GM12878 (cell line): ENCODE data around the gene HOMER2. TPM values are rescaled to one million over a fixed set of nuclear protein-coding genes. Genes with fewer than 3 reads are reported as not detected.

Source experiments
- ATAC-seq: fragments of 200-7000 bp; cut with Tn5 transposase; 3 replicates; pipeline ENCODE4 v1.9.1; 2020; ENCODE audit warnings: mild to moderate bottlenecking, moderate library complexity
- BruUV-seq: library from RNA; stranded (reverse); fragments of 400-500 nt; replicated peaks from 2 replicates; lab custom pipeline; 2021; lab: Mats Ljungman, UMichigan
- CTCF ChIA-PET: fragments of 300-600 bp; sonication (Branson Sonifier 250); formaldehyde crosslinking; extraction: SDS; loops from one replicate; lab custom pipeline; 2021; ENCODE audit warnings: inconsistent platforms; lab: Yijun Ruan, JAX
- POLR2A ChIA-PET: fragments of 350-600 bp; formaldehyde crosslinking; extraction: SDS; loops from one replicate; lab custom pipeline; 2021; ENCODE audit warnings: inconsistent platforms; lab: Charles Lee
- RAD21 ChIA-PET: fragments of 300-600 bp; sonication (Branson Sonifier 250); formaldehyde crosslinking; loops from one replicate; lab custom pipeline; 2023; ENCODE audit warnings: antibody characterized with exemption; ENCODE audit not compliant: unreplicated experiment; lab: Charles Lee
- SMC1A ChIA-PET: fragments of 300-600 bp; sonication (Branson Sonifier 250); formaldehyde crosslinking; loops from one replicate; lab custom pipeline; 2023; ENCODE audit not compliant: unreplicated experiment, uncharacterized antibody; lab: Charles Lee
- DNase-seq: peaks from one replicate; pipeline ENCODE4 v3.0.0-alpha.2; 2011; ENCODE audit warnings: low read depth, low spot score
- FAIRE-seq: peaks from 3 replicates; lab custom pipeline; 2011; peaks lifted over from hg19 to GRCh38; lab: Jason Lieb, UNC
- H2AFZ ChIP-seq: 2 replicates; pipeline ENCODE4 v1.6.0; 2011; ENCODE audit warnings: low read depth, low read length, control low read depth; ENCODE audit not compliant: control insufficient read depth
- H3K27ac ChIP-seq: 2 replicates; pipeline ENCODE4 v1.5.1; 2011; ENCODE audit warnings: control low read depth; ENCODE audit not compliant: control insufficient read depth, insufficient read depth
- H3K27me3 ChIP-seq, 2 experiments: replicated peaks in 1 of 2; 2 replicates each; pipeline versions ENCODE4 v1.6.0 to v1.6.1; 2011; ENCODE audit warnings: low read length in 1 of 2; ENCODE audit not compliant: control insufficient read depth in 2 of 2, insufficient read depth in 2 of 2
- H3K36me3 ChIP-seq, 2 experiments: 2 replicates each; pipeline ENCODE4 v1.5.1; 2011; ENCODE audit warnings: low read length in 1 of 2; ENCODE audit not compliant: control insufficient read depth in 2 of 2, insufficient read depth in 2 of 2
- H3K4me1 ChIP-seq: 2 replicates; pipeline ENCODE4 v1.6.1; 2011; ENCODE audit warnings: mild to moderate bottlenecking, low read length, moderate library complexity, mixed read lengths; ENCODE audit not compliant: control insufficient read depth, insufficient read depth
- H3K4me2 ChIP-seq: 2 replicates; pipeline ENCODE4 v1.6.0; 2011; ENCODE audit warnings: control low read depth; ENCODE audit not compliant: control insufficient read depth, insufficient read depth
- H3K4me3 ChIP-seq: fragments of 200-600 bp; sonication (generic); 2 replicates; pipeline ENCODE4 v1.5.1; 2016
- H3K79me2 ChIP-seq: 2 replicates; pipeline ENCODE4 v1.6.0; 2011; ENCODE audit warnings: low read length; ENCODE audit not compliant: control insufficient read depth, insufficient read depth
- H3K9ac ChIP-seq: 2 replicates; pipeline ENCODE4 v1.8.0; 2011; ENCODE audit warnings: low read length, control low read depth, mixed read lengths; ENCODE audit not compliant: control insufficient read depth, insufficient read depth
- H3K9me3 ChIP-seq: replicated peaks from 3 replicates; pipeline ENCODE4 v1.5.1; 2011; ENCODE audit warnings: mild to moderate bottlenecking, low read length; ENCODE audit not compliant: control insufficient read depth, insufficient read depth
- H4K20me1 ChIP-seq: 2 replicates; pipeline ENCODE4 v1.6.0; 2011; ENCODE audit not compliant: control insufficient read depth, insufficient read depth
- CREB1 ChIP-seq: IDR thresholded peaks from 2 replicates; pipeline ENCODE4 v1.6.1; 2012; ENCODE audit warnings: low read depth, mild to moderate bottlenecking, inconsistent platforms
- CREM ChIP-seq: IDR thresholded peaks from 2 replicates; pipeline ENCODE4 v1.6.1; 2014; ENCODE audit warnings: antibody characterized with exemption, low read depth
- MTA2 ChIP-seq: fragments of 450-650 bp; IDR thresholded peaks from 2 replicates; pipeline ENCODE4 v1.6.1; 2016; ENCODE audit warnings: low read depth, mild to moderate bottlenecking, moderate library complexity
- NFYB ChIP-seq: IDR thresholded peaks from 2 replicates; pipeline ENCODE4 v1.6.1; 2011; ENCODE audit warnings: low read depth, mild to moderate bottlenecking, low read length, improper control_type of control experiment, moderate library complexity; ENCODE audit not compliant: insufficient read depth
- POU2F2 ChIP-seq: IDR thresholded peaks from 3 replicates; pipeline ENCODE4 v1.6.1; 2011; ENCODE audit warnings: low read depth, mild to moderate bottlenecking, low read length, borderline replicate concordance
- SIX5 ChIP-seq: IDR thresholded peaks from 2 replicates; pipeline ENCODE4 v1.6.1; 2011; ENCODE audit warnings: mild to moderate bottlenecking, low read depth, low read length, moderate library complexity; ENCODE audit not compliant: severe bottlenecking
- SREBF1 ChIP-seq: IDR thresholded peaks from 2 replicates; pipeline ENCODE4 v1.6.1; 2012; ENCODE audit warnings: mild to moderate bottlenecking, low read length
- SRF ChIP-seq, 2 experiments: IDR thresholded peaks; 2 replicates each; pipeline ENCODE4 v1.6.1; 2011; ENCODE audit warnings: low read depth in 2 of 2, low read length in 2 of 2, mild to moderate bottlenecking in 1 of 2, moderate library complexity in 1 of 2
- SUZ12 ChIP-seq: fragments of 200-600 bp; sonication (generic); IDR thresholded peaks from one replicate; pipeline ENCODE4 v1.6.1; 2018; ENCODE audit warnings: antibody characterized with exemption, mild to moderate bottlenecking; ENCODE audit not compliant: unreplicated experiment
- TBL1XR1 ChIP-seq: IDR thresholded peaks from 2 replicates; pipeline ENCODE4 v1.6.1; 2012; ENCODE audit warnings: low read depth, low read length, improper control_type of control experiment
- USF2 ChIP-seq: IDR thresholded peaks from 2 replicates; pipeline ENCODE4 v1.6.1; 2011; ENCODE audit warnings: low read depth, low read length, improper control_type of control experiment, borderline replicate concordance
- WGBS: methylation state at CpG from one replicate; pipeline ENCODE4 v1.1.6; 2016; ENCODE audit warnings: low lambda C conversion rate; ENCODE audit not compliant: insufficient replicate concordance, insufficient coverage; ENCODE audit errors: missing lambda C conversion rate; 5-methylcytosine and 5-hydroxymethylcytosine counted together
- in situ Hi-C: fragments of 300-500 bp; cut with MboI; formaldehyde crosslinking; loops from 9 replicates; pipeline ENCODE4 v1.14.3; 2018; ENCODE audit warnings: mixed read lengths
- intact Hi-C: fragments of 100-400 bp; cut with micrococcal nuclease; formaldehyde crosslinking; loops from one replicate; pipeline ENCODE4 v1.14.2; 2022; ENCODE audit not compliant: unreplicated experiment
- polyA plus RNA-seq, 11 experiments: library from polyadenylated mRNA; depleted of rRNA in 4 of 11; unstranded in 6 of 11; stranded (reverse) in 5 of 11; fragments of >200 nt; fragmentation: Nextera tagmentation in 4 of 11; fragmentation: Illumina TruSeq in 1 of 11; extraction: Ambion mirVana in 4 of 11; extraction: Trizol in 1 of 11; gene quantifications; 1 replicate in 1 of 11; 2 replicates in 10 of 11; pipeline versions ENCODE4 v1.2.1 to v1.2.3, GENCODE V29; 2011 to 2016; ENCODE audit warnings: inconsistent platforms in 2 of 11, missing spikeins in 2 of 11, low read depth in 1 of 11
- total RNA-seq, 4 experiments: library from RNA; depleted of rRNA in 3 of 4; stranded (reverse); fragments of >200 nt in 3 of 4; fragmentation: Illumina TruSeq in 1 of 4; extraction: Trizol in 1 of 4; gene quantifications; 2 replicates each; pipeline versions ENCODE4 v1.2.1 to v1.2.3, GENCODE V29; 2013 to 2021
- TF ChIP-seq, protein P1 (sequence below): fragments of 450-650 bp; IDR thresholded peaks from 2 replicates; pipeline ENCODE4 v1.6.1; 2016; ENCODE audit warnings: mild to moderate bottlenecking
- TF ChIP-seq, protein P2 (sequence below): fragments of 450-650 bp; IDR thresholded peaks from 2 replicates; pipeline ENCODE4 v1.6.1; 2014; ENCODE audit warnings: mild to moderate bottlenecking

Gene HOMER2
- total and polyA plus RNA-seq, 10 of the 15 experiments (the other 5 are each of a cell fraction or from before 2014, with no cell fraction given): 0.60 to 5.0 (median 1.8) TPM

- no peaks in the 10 kb centered on the region for H3K27me3 ChIP-seq
- intact Hi-C loops (no loop called here), in situ Hi-C loops (no loop called here)
- 79% methylated on average over 20 of the region's 21 CpGs for WGBS
- H2AFZ ChIP-seq: no peak overlapping the region
- no peak overlapping the region for H3K4me3 ChIP-seq
- ATAC-seq (no peak), FAIRE-seq (no peak), DNase-seq (no peak)
- no peak overlapping the region for H3K27ac ChIP-seq
- CTCF ChIA-PET: no interaction called here
- no TSS peak for BruUV-seq
- no peak overlapping the region for H3K4me2 ChIP-seq
- no peaks in the 10 kb centered on the region for H4K20me1 ChIP-seq
- no peak overlapping the region for H3K9ac ChIP-seq
- POLR2A ChIA-PET: no interaction called here
- TF ChIP-seq MTA2 (no peak), SIX5 (no peak), NFYB (no peak), CREM (no peak), SUZ12 (no peak), CREB1 (no peak), TBL1XR1 (no peak), SREBF1 (no peak), SRF (IDR thresholded peaks at IDR 0.05; ENCODE audit: low read depth in 2 of 2, low read length in 2 of 2) (no peak), POU2F2 (no peak), USF2 (no peak)
- TF ChIP-seq, protein P1, sequence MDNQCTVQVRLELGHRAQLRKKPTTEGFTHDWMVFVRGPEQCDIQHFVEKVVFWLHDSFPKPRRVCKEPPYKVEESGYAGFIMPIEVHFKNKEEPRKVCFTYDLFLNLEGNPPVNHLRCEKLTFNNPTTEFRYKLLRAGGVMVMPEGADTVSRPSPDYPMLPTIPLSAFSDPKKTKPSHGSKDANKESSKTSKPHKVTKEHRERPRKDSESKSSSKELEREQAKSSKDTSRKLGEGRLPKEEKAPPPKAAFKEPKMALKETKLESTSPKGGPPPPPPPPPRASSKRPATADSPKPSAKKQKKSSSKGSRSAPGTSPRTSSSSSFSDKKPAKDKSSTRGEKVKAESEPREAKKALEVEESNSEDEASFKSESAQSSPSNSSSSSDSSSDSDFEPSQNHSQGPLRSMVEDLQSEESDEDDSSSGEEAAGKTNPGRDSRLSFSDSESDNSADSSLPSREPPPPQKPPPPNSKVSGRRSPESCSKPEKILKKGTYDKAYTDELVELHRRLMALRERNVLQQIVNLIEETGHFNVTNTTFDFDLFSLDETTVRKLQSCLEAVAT: no peak
- TF ChIP-seq, protein P2, sequence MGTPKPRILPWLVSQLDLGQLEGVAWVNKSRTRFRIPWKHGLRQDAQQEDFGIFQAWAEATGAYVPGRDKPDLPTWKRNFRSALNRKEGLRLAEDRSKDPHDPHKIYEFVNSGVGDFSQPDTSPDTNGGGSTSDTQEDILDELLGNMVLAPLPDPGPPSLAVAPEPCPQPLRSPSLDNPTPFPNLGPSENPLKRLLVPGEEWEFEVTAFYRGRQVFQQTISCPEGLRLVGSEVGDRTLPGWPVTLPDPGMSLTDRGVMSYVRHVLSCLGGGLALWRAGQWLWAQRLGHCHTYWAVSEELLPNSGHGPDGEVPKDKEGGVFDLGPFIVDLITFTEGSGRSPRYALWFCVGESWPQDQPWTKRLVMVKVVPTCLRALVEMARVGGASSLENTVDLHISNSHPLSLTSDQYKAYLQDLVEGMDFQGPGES: no peak
- SMC1A ChIA-PET: no interaction called here
- RAD21 ChIA-PET: no interaction called here
- H3K9me3 ChIP-seq: no peaks in the 10 kb centered on the region
- H3K4me1 ChIP-seq: no peaks in the 10 kb centered on the region
- H3K36me3 ChIP-seq: no peaks in the 10 kb centered on the region
- no peaks in the 10 kb centered on the region for H3K79me2 ChIP-seq
These were observed 98.0 kb downstream of the HOMER2 start for GRCh38 chr15:82854554-82854953.
